ENCODE measurements around the gene RIBC1.

Gene RIBC1

DNA sequence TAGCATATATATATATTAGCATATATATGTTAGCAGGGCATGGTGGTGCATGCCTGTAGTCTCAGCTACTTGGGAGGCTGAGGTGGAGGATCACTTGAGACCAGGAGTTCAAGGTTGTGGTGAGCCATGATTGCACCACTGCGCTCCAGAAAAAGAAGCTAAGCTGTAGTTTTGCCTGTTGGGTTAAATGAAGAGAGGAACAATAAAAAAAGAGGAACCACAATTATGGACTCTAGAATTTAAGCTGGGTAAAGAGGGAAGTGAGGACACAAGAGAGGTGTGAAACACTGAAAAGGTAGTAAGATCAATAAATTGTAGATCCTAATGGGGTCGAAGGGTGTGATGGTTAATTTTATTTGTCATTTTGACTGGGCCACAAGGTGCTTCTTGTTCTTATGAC, 52.0 kb downstream of the RIBC1 start:
- no peak overlapping the region for H3K4me3 ChIP-seq (ENCODE audit: low read depth, low read length)
- H3K4me2 ChIP-seq (ENCODE audit: low read length): no peak overlapping the region
- no peaks in the 10 kb centered on the region for H3K9me3 ChIP-seq (ENCODE audit: control insufficient read depth, low read length)
- H3K4me1 ChIP-seq: no peaks in the 10 kb centered on the region
- H2AFZ ChIP-seq: no peak overlapping the region
- no peaks in the 10 kb centered on the region for H3K79me2 ChIP-seq
- TF ChIP-seq, protein P1, sequence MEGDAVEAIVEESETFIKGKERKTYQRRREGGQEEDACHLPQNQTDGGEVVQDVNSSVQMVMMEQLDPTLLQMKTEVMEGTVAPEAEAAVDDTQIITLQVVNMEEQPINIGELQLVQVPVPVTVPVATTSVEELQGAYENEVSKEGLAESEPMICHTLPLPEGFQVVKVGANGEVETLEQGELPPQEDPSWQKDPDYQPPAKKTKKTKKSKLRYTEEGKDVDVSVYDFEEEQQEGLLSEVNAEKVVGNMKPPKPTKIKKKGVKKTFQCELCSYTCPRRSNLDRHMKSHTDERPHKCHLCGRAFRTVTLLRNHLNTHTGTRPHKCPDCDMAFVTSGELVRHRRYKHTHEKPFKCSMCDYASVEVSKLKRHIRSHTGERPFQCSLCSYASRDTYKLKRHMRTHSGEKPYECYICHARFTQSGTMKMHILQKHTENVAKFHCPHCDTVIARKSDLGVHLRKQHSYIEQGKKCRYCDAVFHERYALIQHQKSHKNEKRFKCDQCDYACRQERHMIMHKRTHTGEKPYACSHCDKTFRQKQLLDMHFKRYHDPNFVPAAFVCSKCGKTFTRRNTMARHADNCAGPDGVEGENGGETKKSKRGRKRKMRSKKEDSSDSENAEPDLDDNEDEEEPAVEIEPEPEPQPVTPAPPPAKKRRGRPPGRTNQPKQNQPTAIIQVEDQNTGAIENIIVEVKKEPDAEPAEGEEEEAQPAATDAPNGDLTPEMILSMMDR (IDR thresholded peaks at IDR 0.05): no peak
- no peaks in the 10 kb centered on the region for H3K36me3 ChIP-seq (ENCODE audit: control insufficient read depth, insufficient read depth, low read length)
- no peak overlapping the region for H3K9ac ChIP-seq
- no peak overlapping the region for H3K27ac ChIP-seq
- no peaks in the 10 kb centered on the region for H3K27me3 ChIP-seq (ENCODE audit: control insufficient read depth, insufficient read depth, low read length)

DNA sequence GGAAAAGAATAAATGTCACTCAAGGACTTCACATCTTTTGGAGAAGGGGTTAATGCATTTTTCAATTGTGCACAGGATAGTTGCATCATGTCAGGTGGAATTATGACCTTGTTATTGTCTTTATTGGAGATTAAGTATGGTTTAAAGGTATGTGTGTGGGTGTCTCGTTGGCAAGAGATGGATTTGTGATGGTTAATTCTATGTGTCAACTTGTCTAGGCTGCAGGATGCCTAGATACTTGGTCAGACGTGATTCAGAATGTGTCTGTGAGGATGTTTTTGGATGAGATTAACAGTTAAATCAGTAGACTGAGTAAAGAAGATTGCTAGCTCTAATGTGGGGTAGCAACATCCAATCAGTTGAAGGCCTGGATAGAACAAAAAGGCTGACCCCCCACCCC, 53.7 kb downstream of the RIBC1 start:
- no peak overlapping the region for H3K4me2 ChIP-seq (ENCODE audit: low read length)
- no peaks in the 10 kb centered on the region for H3K27me3 ChIP-seq (ENCODE audit: control insufficient read depth, insufficient read depth, low read length)
- no peak overlapping the region for H3K9ac ChIP-seq
- H3K4me3 ChIP-seq (ENCODE audit: low read depth, low read length): no peak overlapping the region
- H3K36me3 ChIP-seq (ENCODE audit: control insufficient read depth, insufficient read depth, low read length): no peaks in the 10 kb centered on the region
- H3K79me2 ChIP-seq: no peaks in the 10 kb centered on the region
- H2AFZ ChIP-seq: no peak overlapping the region
- TF ChIP-seq, protein P1 (IDR thresholded peaks at IDR 0.05): no peak
- H3K4me1 ChIP-seq: no peaks in the 10 kb centered on the region
- H3K9me3 ChIP-seq (ENCODE audit: control insufficient read depth, low read length): no peaks in the 10 kb centered on the region
- no peak overlapping the region for H3K27ac ChIP-seq

DNA sequence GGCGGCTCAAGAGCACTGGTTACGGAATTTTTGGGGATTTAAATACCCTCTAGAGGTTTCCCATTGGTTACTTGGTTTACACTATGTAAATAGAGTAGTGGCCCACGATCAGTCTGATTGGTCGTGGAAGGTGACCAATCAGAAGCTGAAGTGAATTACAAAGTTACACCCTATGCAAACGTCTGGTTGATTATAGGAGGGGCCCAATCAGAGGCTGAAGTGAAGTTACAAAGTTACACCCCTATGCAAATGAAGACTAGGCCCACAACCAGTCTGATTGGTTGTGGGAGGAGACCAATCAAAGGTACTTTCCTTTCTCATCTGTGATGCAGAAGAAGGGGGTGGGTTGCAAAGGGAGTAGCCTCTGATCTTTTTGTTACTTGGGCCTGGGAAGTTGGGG, 56.6 kb downstream of the RIBC1 start:
- no peak overlapping the region for H3K27ac ChIP-seq
- TF ChIP-seq, protein P1 (IDR thresholded peaks at IDR 0.05): no peak
- H3K9ac ChIP-seq: no peak overlapping the region
- no peaks in the 10 kb centered on the region for H3K27me3 ChIP-seq (ENCODE audit: control insufficient read depth, insufficient read depth, low read length)
- H3K79me2 ChIP-seq: no peaks in the 10 kb centered on the region
- no peak overlapping the region for H2AFZ ChIP-seq
- no peaks in the 10 kb centered on the region for H3K4me1 ChIP-seq
- H3K9me3 ChIP-seq (ENCODE audit: control insufficient read depth, low read length): no peaks in the 10 kb centered on the region
- no peaks in the 10 kb centered on the region for H3K36me3 ChIP-seq (ENCODE audit: control insufficient read depth, insufficient read depth, low read length)
- H3K4me2 ChIP-seq (ENCODE audit: low read length): no peak overlapping the region
- H3K4me3 ChIP-seq (ENCODE audit: low read depth, low read length): no peak overlapping the region
